ENCODE measurements around the gene FNIP1.

GRCh38 chr5:131716650-131717049 is 80.2 kb downstream of the FNIP1 start:
- TF ChIP-seq CTCF (CRISPR knock-in tag; IDR thresholded peaks at IDR 0.05) (no peak), ASH2L (IDR thresholded peaks at IDR 0.05; ENCODE audit: insufficient read length, low read depth, low read length) (no peak), ARNT2 (CRISPR knock-in tag; IDR thresholded peaks at IDR 0.05; ENCODE audit: low read depth) (no peak), THAP7 (CRISPR knock-in tag; IDR thresholded peaks at IDR 0.05) (no peak), YEATS2 (CRISPR knock-in tag; IDR thresholded peaks at IDR 0.05; ENCODE audit: borderline replicate concordance) (no peak), CREB1 (IDR thresholded peaks at IDR 0.05) (no peak), CREB1 (CRISPR knock-in tag; IDR thresholded peaks at IDR 0.05) (no peak), HHEX (CRISPR knock-in tag; IDR thresholded peaks at IDR 0.05) (no peak), GABPA (IDR thresholded peaks at IDR 0.05; ENCODE audit: low read depth, low read length) (no peak), GABPA (CRISPR knock-in tag; IDR thresholded peaks at IDR 0.05; ENCODE audit: low read depth) (no peak), ZNF274 (CRISPR knock-in tag; IDR thresholded peaks at IDR 0.05) (no peak), ZNF737 (CRISPR knock-in tag; IDR thresholded peaks at IDR 0.05; ENCODE audit: borderline replicate concordance) (no peak), SALL1 (CRISPR knock-in tag; IDR thresholded peaks at IDR 0.05) (no peak), ZNF230 (CRISPR knock-in tag; IDR thresholded peaks at IDR 0.05) (no peak), SATB2 (CRISPR knock-in tag; IDR thresholded peaks at IDR 0.05) (no peak)
- TF ChIP-seq, protein P1, sequence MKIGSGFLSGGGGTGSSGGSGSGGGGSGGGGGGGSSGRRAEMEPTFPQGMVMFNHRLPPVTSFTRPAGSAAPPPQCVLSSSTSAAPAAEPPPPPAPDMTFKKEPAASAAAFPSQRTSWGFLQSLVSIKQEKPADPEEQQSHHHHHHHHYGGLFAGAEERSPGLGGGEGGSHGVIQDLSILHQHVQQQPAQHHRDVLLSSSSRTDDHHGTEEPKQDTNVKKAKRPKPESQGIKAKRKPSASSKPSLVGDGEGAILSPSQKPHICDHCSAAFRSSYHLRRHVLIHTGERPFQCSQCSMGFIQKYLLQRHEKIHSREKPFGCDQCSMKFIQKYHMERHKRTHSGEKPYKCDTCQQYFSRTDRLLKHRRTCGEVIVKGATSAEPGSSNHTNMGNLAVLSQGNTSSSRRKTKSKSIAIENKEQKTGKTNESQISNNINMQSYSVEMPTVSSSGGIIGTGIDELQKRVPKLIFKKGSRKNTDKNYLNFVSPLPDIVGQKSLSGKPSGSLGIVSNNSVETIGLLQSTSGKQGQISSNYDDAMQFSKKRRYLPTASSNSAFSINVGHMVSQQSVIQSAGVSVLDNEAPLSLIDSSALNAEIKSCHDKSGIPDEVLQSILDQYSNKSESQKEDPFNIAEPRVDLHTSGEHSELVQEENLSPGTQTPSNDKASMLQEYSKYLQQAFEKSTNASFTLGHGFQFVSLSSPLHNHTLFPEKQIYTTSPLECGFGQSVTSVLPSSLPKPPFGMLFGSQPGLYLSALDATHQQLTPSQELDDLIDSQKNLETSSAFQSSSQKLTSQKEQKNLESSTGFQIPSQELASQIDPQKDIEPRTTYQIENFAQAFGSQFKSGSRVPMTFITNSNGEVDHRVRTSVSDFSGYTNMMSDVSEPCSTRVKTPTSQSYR (CRISPR knock-in tag; IDR thresholded peaks at IDR 0.05; ENCODE audit: borderline replicate concordance) = no peak

Measured in HepG2 (cell line).